IPS DF 4.7 (cell line): Measurements from ENCODE around the gene NOTCH1.

Experiments used
- DNase-seq: peaks from one replicate; pipeline ENCODE4 v3.0.0-alpha.2; 2013; ENCODE audit warnings: low spot score; ENCODE audit errors: extremely low read depth

NOTCH1 gene

GRCh38 chr9:136531904-136532798 is 13.7 kb downstream of the NOTCH1 start:
- no peak for DNase-seq

GRCh38 chr9:136531186-136531903 is 14.5 kb downstream of the NOTCH1 start:
- DNase-seq = no peak

GRCh38 chr9:136530461-136531089 is 15.3 kb downstream of the NOTCH1 start:
- DNase-seq = no peak

- no peak for DNase-seq
Observed at GRCh38 chr9:136529516-136530460, 16.1 kb downstream of the NOTCH1 start.

- no peak for DNase-seq
Observed at GRCh38 chr9:136528716-136529341, 17.0 kb downstream of the NOTCH1 start.

GRCh38 chr9:136527721-136528710 is 17.8 kb downstream of the NOTCH1 start:
- DNase-seq = no peak

GRCh38 chr9:136527131-136527530 is 18.7 kb downstream of the NOTCH1 start:
- no peak for DNase-seq

- DNase-seq = no peak
Observed at GRCh38 chr9:136526625-136527066, 19.2 kb downstream of the NOTCH1 start.

GRCh38 chr9:136525841-136526499 is 19.9 kb downstream of the NOTCH1 start:
- no peak for DNase-seq

- DNase-seq = no peak
Observed at GRCh38 chr9:136525207-136525606, 20.6 kb downstream of the NOTCH1 start.

GRCh38 chr9:136522314-136523237 is 23.3 kb downstream of the NOTCH1 start:
- DNase-seq = no peak

GRCh38 chr9:136521537-136521936 is 24.3 kb downstream of the NOTCH1 start:
- DNase-seq = no peak

- DNase-seq = no peak
Observed at GRCh38 chr9:136520053-136520540, 25.8 kb downstream of the NOTCH1 start.

- no peak for DNase-seq
Observed at GRCh38 chr9:136519263-136520052, 26.4 kb downstream of the NOTCH1 start.

- no peak for DNase-seq
Observed at GRCh38 chr9:136518623-136519022, 27.2 kb downstream of the NOTCH1 start.

- DNase-seq = no peak
Observed at GRCh38 chr9:136517950-136518349, 27.9 kb downstream of the NOTCH1 start.
